ENCODE data around the gene NLRC3.

The NLRC3 gene

DNA sequence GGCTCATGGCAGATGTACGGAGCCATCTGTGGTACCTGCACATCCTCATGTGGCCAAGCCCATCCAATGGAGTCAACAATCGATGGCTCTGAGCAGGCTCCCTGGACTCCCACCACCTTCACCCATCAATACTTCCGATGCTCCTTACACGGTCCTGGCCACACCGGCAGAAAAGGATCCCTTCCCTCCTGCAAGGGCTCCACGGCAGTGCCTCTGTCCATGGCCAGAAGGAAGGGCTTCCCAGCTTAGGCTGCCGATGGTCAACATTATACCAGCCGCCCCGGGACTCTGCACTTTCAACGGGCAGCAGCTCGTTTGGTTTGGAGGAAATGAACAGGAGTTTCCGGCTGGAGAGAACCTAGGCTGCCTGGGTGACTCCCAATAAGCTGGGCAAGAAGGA lies 21.0 kb upstream of the NLRC3 start:
- DNase-seq (ENCODE audit: low spot score): no peak

DNA sequence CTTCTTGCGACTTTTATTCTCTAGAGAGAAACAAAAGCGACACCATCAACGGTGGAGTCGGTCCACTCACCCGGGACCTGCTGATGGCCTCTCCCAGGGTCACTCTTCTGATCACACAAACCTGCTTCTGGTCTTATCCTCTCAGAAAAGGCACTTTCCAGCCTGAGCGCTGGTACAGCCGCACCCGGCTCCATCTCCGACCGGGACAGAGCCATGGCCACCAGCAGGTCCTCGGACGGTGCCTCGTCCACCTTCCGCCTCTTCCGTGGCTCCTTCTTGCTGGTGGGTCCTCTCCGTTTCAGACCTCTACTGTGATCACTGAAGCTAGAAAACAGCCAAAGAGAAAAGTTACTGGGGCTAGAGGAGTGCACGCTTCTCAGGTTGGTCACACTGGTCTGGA lies 20.5 kb upstream of the NLRC3 start:
- no peak for DNase-seq (ENCODE audit: low spot score)

- no peak for DNase-seq (ENCODE audit: low spot score)
These were observed 20.0 kb upstream of the NLRC3 start for GRCh38 chr16:3597226-3597625.

GRCh38 chr16:3596101-3596861 lies 19.1 kb upstream of the NLRC3 start:
- DNase-seq (ENCODE audit: low spot score): no peak

- no peak for DNase-seq (ENCODE audit: low spot score)
These were observed 18.4 kb upstream of the NLRC3 start for GRCh38 chr16:3595521-3596021.

- no peak for DNase-seq (ENCODE audit: low spot score)
These were observed 17.9 kb upstream of the NLRC3 start for GRCh38 chr16:3595110-3595486.

- DNase-seq (ENCODE audit: low spot score): no peak
These were observed 17.3 kb upstream of the NLRC3 start for GRCh38 chr16:3594316-3595109.

DNA sequence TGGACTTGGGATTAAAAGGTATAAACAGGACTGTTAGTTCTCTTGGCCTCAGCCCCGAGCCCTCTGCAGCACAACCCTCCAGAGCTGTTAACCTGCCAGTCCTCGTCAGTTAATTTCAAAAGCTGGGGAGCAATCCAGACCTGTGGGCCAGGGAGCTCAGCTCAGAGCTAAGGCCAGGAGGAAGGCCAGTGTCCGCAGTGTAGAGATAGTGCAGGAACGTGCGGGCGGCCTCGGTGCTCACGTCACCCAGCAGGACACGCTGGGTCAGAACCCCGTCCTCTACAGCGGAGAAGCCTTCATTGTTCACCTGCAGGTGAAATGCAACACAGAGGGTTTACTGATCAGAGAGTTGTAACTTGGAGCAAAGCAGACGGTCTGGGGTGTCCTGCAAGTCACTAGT lies 15.4 kb upstream of the NLRC3 start:
- no peak for DNase-seq (ENCODE audit: low spot score)

DNA sequence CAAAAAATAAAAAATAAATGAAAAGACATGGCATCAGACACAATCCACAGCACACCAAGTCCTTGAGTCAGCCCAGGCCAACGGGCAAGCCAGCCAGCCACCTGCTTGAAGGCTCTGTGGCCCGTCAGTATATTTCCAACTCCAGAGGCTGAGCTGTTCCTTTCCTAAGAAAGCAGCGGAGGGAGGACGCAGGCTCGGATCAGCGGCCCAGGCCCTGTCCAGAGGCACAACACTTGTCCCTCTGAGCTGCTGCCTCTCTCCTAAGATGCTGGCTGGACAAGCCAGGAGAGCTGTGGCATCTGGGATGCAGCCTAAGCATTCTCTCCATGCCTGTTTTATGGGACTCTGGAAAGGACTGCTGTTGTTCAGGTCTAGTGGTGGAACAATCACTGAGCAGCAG lies 14.8 kb upstream of the NLRC3 start:
- no peak for DNase-seq (ENCODE audit: low spot score)

- no peak for DNase-seq (ENCODE audit: low spot score)
These were observed 14.2 kb upstream of the NLRC3 start for GRCh38 chr16:3591436-3591803.

GRCh38 chr16:3590736-3591435 lies 13.7 kb upstream of the NLRC3 start:
- DNase-seq (ENCODE audit: low spot score): no peak

GRCh38 chr16:3589991-3590701 lies 12.9 kb upstream of the NLRC3 start:
- DNase-seq (ENCODE audit: low spot score): no peak

DNA sequence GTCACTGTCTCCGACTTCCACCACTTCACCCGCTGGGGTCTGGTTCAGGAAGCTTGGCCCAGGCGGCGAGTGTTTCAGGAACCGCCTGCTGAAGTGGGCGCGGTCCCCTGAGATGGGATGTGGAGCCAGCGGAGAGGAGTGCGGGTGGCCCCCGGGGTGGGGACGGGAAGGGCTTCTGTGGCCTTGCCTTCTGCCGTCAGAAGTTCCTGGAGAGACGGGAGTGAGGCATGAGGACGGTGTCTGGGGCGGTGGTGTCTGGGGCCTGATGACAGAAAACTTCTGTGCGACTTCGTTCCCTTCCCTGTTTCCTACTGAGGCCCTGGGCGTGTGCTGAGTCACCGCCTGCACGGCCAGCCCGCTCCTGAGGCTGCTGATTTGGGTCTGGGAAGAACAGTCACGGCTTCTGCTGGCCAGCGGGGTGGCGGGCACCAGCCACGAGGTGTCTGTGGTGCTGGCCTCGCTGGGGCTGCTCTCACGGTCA lies 12.3 kb upstream of the NLRC3 start:
- DNase-seq (ENCODE audit: low spot score): no peak

DNA sequence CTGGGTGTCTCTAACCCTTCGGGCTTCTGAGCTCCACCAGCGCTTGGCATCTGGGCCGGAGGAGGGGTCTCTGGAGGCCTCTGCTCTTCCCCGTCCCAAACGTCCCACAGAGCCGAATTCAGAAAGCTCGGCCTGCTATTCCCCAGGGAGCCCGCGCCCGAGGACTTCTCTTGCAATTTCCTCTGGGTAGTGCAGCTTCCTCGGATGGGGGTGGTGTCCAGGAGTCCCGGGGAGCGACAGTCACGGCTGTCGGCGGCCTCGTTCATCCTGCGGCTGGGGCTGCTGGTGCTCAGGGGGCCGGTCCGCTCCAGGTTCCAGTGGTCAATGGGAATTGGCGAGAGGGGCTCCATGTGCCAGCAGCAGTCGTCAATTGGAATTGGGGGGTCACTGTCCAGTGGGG lies 11.8 kb upstream of the NLRC3 start:
- DNase-seq (ENCODE audit: low spot score): no peak

DNA sequence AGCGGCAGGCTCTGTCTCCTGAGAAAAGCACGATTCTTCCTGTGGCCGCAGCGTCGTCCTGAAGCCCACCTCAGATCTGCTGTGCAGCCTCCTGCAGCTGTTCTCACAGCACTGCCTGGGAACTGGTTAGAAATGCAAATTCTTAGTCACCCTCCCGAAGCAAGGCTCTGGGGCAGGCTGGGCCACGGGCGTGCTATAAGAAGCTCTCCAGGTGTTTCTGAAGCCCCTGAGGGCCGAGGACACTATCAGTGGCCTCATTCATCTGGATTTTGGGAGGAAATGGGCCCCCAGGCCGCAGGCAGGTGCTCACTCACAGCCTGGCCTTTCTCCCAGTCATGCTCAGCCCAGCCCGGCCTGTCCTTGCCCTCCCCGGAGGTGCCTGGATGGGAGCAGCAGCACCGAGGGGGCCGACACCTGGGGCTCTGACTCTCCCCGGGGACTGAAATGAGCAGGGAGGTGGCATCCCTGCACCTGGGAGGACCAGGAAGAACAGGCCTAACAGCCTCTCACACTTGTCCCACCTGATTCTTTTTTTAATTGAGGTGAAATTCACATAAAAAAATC lies 10.4 kb upstream of the NLRC3 start:
- no peak for DNase-seq (ENCODE audit: low spot score)

DNA sequence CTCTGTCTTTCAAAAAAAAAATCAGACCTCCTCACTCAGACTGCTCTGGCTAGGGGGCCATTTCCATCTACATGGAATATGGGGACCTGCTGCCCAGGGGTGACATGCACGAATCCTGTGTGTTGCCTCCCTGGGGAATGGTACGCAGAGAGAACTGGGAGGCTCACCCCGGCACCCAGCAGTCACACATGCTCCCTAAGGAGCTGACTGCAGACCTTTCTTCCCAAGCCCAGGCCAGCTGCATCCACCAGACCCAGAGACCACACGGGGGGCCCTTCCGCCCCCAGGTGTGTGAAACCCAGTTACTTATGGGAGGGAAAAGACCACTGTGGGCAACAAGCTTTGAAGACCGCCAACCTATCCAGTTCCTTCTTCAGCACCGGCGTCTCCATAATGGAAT lies 7.2 kb upstream of the NLRC3 start:
- DNase-seq (ENCODE audit: low spot score): no peak

DNA sequence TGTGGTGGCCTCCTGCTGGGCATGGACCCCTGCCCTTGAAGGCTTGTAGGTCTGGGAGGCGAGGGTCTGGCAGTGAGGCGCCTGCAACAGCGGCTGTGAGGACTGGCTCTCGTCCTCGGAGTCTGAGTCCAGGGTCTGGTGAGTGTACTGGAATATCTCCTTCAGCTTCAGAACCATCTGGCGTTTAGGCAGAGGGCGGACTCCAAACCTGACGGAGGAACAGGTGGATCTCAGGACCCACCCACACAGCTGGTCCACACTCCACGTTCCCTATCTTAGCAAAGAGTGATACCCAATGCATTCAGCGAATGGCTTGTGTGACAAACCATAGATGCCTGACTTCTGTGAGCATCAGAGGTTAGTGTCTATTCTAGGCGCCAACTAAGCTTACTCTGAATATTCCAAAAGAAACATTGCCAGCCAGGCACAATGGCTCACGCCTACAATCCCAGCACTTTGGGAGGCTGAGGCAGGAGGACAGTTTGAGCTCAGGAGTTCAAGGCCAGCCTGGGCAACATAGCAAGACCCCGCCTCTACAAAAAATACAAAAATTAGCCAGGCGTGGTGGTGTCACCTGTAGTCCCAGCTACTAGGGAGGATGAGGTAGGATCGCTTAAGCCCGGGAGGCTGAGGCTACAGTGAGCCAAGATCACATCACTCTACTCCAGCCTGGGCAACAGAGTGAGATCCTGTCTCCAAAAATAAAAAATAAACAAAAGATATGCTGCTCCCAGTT lies 6.3 kb upstream of the NLRC3 start:
- DNase-seq (ENCODE audit: low spot score): no peak

DNA sequence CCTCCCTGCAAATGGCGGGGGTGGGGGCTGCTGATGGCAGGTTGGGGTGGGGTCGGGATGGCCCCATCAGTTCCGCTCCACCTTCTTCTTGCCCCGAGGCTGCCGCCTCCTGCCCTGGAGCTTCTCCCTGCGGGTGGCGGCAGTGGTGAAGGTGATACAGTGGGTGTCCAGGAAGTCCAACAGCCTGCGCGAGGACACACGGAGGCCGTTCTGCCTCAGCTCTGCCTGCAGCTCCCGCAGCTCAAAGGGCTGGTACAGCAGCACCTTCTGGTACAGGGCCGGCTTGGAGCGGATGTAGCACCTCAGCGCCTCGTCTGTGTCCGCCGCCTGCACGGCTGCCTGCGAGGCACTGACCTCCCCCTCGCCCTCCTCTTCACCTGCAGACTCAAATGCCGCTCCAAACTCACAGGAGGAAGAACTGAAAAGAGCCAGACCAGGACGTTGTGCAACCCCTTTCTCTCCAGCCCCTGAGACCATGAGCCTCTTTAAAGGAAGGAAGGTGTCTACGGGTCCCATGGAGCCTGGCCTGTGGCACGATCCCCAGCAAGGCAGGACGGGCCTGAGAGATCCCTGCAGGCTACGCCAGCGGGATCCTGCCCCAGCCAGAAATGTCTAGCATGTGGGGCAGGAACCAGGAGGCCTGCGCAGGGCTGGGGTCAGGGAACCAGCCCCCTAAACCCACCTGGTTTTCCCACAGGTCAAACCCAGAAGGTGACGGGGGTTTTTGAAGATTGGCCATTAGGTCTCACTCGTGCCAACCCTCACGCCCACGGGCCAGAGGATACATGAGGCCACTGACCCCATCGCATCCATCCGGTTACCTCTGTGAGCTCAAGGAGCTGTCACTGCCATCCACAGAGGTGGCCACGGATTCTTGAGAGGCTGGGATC lies 5.3 kb upstream of the NLRC3 start:
- no peak for DNase-seq (ENCODE audit: low spot score)

DNA sequence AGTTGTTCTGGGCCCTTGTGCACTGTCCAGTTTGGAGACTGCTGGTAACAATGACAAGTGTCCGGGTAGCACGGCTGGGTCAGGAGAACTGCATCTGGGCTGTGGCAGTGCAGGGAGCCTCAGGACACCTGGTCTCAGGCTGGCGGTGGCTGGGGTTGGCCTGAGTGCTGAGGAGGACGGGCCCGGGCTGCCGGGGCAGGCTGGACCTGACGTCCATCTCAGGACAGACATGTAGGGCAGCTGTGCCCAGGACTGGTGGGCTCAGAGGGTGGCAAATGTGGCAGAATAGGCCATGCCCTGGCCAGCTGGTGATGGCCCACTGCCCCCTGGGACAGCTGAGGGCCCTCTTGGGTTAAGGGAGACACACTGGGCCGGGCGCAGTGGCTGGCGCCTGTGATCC lies 4.2 kb upstream of the NLRC3 start:
- no peak for DNase-seq (ENCODE audit: low spot score)

- DNase-seq (ENCODE audit: low spot score): no peak
These were observed 3.5 kb upstream of the NLRC3 start for GRCh38 chr16:3580686-3581085.
